OCI-LY1 (cell line): Measurements from ENCODE around the gene PLEKHA7.

Experiments used
- CTCF ChIP-seq: fragments of 200-600 bp; sonication (generic), shearing (Covaris generic); IDR thresholded peaks from 2 replicates; pipeline ENCODE4 v1.5.1; 2017; ENCODE audit warnings: mild to moderate bottlenecking, antibody characterized with exemption, low read length, moderate library complexity, mixed read lengths
- EZH2 ChIP-seq: fragments of 200-600 bp; sonication (generic), shearing (Covaris generic); IDR thresholded peaks from 2 replicates; pipeline ENCODE4 v1.8.0; 2017; ENCODE audit warnings: borderline replicate concordance, mixed run types, mild to moderate bottlenecking, antibody characterized with exemption, low read length, moderate library complexity, mixed read lengths

- no peak for TF ChIP-seq CTCF
- TF ChIP-seq EZH2: no peak
Measured at GRCh38 chr11:16801288-16801980, 212.8 kb downstream of the PLEKHA7 start.
